HAP-1 (cell line): Measurements from ENCODE around the gene PRKG2.

Source experiments
- DNase-seq, 2 experiments: peaks; one replicate each; pipeline ENCODE4 v3.0.0-alpha.2; 2016 to 2020; ENCODE audit warnings: low spot score in 2 of 2
- H3K27me3 ChIP-seq: fragments of 250-450 bp; sonication (Bioruptor Pico); 2 replicates; pipeline ENCODE4 v1.5.1; 2020; ENCODE audit warnings: low read depth, mild to moderate bottlenecking, moderate library complexity
- H3K36me3 ChIP-seq: fragments of 250-450 bp; sonication (Bioruptor Pico); replicated peaks from 2 replicates; pipeline ENCODE4 v1.5.1; 2020; ENCODE audit warnings: mild to moderate bottlenecking
- H3K4me1 ChIP-seq: fragments of 250-450 bp; sonication (Bioruptor Pico); 2 replicates; pipeline ENCODE4 v1.5.1; 2020; ENCODE audit warnings: mild to moderate bottlenecking
- H3K4me3 ChIP-seq: fragments of 250-450 bp; sonication (Bioruptor Pico); 2 replicates; pipeline ENCODE4 v1.5.1; 2020; ENCODE audit warnings: mild to moderate bottlenecking, moderate library complexity
- H3K9me3 ChIP-seq: fragments of 250-450 bp; sonication (Bioruptor Pico); 2 replicates; pipeline ENCODE4 v1.5.1; 2020; ENCODE audit warnings: mild to moderate bottlenecking, moderate library complexity
- in situ Hi-C: fragments of 300-500 bp; cut with MboI; formaldehyde crosslinking; loops from 3 replicates; pipeline ENCODE4 v1.14.3; 2020; ENCODE audit warnings: low sequenced_read_pairs, inconsistent platforms, mixed read lengths

Gene PRKG2

DNA sequence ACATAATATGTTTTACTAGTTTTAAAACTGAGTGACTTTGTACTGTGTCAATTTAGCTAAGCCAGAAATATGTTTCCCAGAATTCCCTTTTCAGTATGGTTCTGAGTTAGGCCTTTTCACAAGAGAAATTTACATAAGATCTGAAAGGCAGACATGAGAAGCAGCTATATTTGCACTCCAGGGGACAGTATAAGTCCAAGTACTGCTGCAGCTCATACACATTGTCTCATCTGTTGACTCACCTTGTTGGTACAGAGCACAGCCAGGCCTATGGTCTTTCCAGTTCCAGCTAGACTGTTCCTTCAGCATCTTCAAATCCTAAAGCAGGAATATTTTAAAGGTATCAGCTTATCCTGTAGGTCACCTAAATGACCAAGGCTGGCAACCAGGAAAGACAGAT lies 131.0 kb downstream of the PRKG2 start:
- in situ Hi-C loops, result no loop called here
- no peak for DNase-seq
- H3K4me1 ChIP-seq, result no peaks in the 10 kb centered on the region
- H3K4me3 ChIP-seq, result no peak overlapping the region
- H3K27me3 ChIP-seq, result no peaks in the 10 kb centered on the region
- H3K36me3 ChIP-seq, result no peaks in the 10 kb centered on the region
- no peaks in the 10 kb centered on the region for H3K9me3 ChIP-seq

GRCh38 chr4:81081156-81081555 lies 133.9 kb downstream of the PRKG2 start:
- in situ Hi-C loops, result no loop called here
- Histone ChIP-seq H3K36me3 (no peaks in the 10 kb centered on the region), H3K4me1 (no peaks in the 10 kb centered on the region), H3K9me3 (no peaks in the 10 kb centered on the region), H3K27me3 (no peaks in the 10 kb centered on the region), H3K4me3 (no peak overlapping the region)
- DNase-seq, result no peak

DNA sequence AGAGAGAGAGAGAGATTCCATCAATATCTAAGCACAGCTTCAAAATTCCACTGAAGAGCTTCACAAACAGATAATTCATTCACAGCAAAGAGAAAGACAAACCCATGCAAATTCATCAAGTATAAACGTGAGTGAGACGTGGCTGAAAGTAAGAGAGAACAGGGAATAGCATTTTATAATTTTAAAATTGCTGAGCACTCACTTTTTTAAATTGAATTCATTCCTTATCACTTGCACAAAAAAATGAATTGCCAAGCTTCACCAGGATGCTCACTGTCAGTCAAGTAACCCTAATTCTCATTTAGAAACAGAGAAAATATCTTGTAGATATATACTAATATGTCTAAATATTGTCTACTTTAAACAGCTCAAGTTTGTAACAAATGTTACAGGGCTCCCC lies 144.0 kb downstream of the PRKG2 start:
- H3K36me3 ChIP-seq, result no peaks in the 10 kb centered on the region
- H3K4me1 ChIP-seq, result no peaks in the 10 kb centered on the region
- DNase-seq, result no peak
- H3K4me3 ChIP-seq, result no peak overlapping the region
- H3K9me3 ChIP-seq, result no peaks in the 10 kb centered on the region
- peaks cover 5% of the 10 kb centered on the region for H3K27me3 ChIP-seq
- in situ Hi-C loops, result loop anchor here (10.0 kb wide), 1 partner anchor 274 kb away; no protein-coding TSS in a partner anchor

DNA sequence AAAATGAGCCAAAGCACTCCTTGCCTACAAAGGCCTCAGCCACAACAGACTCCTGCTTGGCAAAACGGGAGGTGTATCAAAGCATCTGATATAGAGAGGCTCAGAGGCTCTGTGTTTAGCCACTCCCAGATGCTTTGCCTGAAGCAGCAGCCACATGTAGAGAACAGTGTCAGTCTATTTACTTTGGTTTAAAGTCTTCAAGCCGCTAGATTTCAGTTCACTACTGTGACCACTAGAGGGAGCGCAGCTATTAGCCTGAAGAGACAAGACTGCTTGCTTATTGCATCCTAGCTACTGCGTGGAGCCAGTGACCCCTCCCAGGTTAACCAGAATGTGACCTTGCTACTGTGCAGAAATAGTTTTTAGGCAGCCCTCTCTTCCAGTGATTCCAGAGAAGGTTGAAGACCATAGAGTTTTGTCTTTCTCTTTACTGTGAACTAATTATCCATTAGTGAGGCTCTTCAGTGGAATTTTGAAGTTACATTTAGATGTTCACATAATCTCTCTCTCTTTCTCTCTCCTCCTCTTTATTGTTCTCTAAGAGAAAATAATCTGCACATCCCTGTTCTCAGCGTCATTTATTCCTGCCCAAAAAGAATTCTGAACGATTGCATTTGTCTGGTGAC lies 145.2 kb downstream of the PRKG2 start:
- H3K36me3 ChIP-seq, result no peaks in the 10 kb centered on the region
- H3K4me3 ChIP-seq, result no peak overlapping the region
- H3K4me1 ChIP-seq, result no peaks in the 10 kb centered on the region
- peaks cover 5% of the 10 kb centered on the region for H3K27me3 ChIP-seq
- in situ Hi-C loops, result loop anchor here (10.0 kb wide), 1 partner anchor 275 kb away; no protein-coding TSS in a partner anchor
- DNase-seq, result peak; percentile 72 to 74
- H3K9me3 ChIP-seq, result no peaks in the 10 kb centered on the region

DNA sequence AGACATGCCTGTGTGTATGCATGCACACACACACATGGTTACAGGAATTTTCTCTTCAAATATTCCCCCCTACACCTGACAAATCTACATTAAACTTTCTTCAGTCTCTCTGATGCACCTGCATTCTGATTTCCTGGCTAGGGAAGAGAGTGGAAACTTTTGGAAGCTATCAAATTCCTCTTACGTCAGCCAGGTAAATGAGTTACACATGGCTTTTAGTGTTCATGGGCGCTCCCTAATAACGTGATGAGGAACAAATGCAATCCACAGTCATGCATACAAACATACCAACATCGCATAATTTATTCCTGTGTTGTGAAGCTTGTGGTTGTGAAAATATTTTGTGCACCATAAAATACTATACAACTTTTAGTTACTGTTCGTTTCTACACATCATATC lies 149.6 kb downstream of the PRKG2 start:
- no peaks in the 10 kb centered on the region for H3K4me1 ChIP-seq
- H3K36me3 ChIP-seq, result no peaks in the 10 kb centered on the region
- in situ Hi-C loops, result no loop called here
- H3K9me3 ChIP-seq, result no peaks in the 10 kb centered on the region
- DNase-seq, result no peak
- no peaks in the 10 kb centered on the region; the same call in 1 of the 2 replicates for H3K27me3 ChIP-seq
- H3K4me3 ChIP-seq, result no peak overlapping the region

GRCh38 chr4:81062001-81062400 lies 153.0 kb downstream of the PRKG2 start:
- no peaks in the 10 kb centered on the region for H3K4me1 ChIP-seq
- in situ Hi-C loops, result no loop called here
- H3K4me3 ChIP-seq, result no peak overlapping the region
- H3K9me3 ChIP-seq, result no peaks in the 10 kb centered on the region
- no peak for DNase-seq
- H3K36me3 ChIP-seq, result no peaks in the 10 kb centered on the region
- no peaks in the 10 kb centered on the region; the same call in 1 of the 2 replicates for H3K27me3 ChIP-seq

- no peak for DNase-seq
- in situ Hi-C loops, result no loop called here
- Histone ChIP-seq H3K4me3 (no peak overlapping the region), H3K27me3 (no peaks in the 10 kb centered on the region; the same call in 1 of the 2 replicates), H3K36me3 (no peaks in the 10 kb centered on the region), H3K4me1 (no peaks in the 10 kb centered on the region), H3K9me3 (no peaks in the 10 kb centered on the region)
Observed at GRCh38 chr4:81061344-81061730, 153.7 kb downstream of the PRKG2 start.

DNA sequence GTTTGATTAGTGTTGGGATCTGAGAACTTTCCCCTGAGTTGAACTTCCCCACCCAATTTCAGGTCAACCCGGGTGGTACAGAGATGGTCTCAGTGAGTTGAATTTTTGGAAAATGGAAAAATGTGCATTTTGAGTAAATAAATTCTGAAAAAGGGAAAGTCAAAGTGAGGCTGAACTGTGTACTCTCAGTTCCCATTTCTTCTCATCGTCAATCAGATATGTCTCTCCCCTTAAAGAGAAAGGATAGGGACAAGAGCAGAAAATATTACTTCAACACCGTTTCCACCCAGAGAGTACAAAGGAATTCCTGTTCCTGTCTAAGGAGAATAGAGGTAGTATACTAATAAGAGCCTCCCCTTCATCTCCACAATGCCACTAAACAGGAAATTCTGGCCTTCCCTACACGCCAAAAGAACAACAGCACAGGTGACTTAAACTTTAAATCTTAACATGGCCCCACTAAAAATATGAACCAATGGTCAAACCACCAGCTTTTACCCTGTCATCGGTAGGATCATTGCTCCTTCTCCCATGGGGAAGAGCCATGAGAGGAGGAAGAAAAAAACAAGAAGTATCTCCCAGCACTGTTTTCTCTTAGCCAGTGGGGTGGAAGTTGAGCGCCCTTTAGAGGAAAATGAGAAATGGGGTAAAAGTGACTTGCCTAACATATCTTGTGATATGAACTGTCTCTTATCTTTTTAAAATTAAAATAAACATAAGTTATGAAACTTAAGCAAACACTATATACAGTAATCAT lies 154.3 kb downstream of the PRKG2 start:
- H3K4me3 ChIP-seq, result no peak overlapping the region
- no peaks in the 10 kb centered on the region for H3K36me3 ChIP-seq
- DNase-seq, result no peak
- no peaks in the 10 kb centered on the region for H3K9me3 ChIP-seq
- no peaks in the 10 kb centered on the region; the same call in 1 of the 2 replicates for H3K27me3 ChIP-seq
- in situ Hi-C loops, result no loop called here
- H3K4me1 ChIP-seq, result no peaks in the 10 kb centered on the region

GRCh38 chr4:81058621-81059020 lies 156.4 kb downstream of the PRKG2 start:
- no peaks in the 10 kb centered on the region for H3K36me3 ChIP-seq
- in situ Hi-C loops, result no loop called here
- H3K9me3 ChIP-seq, result no peaks in the 10 kb centered on the region
- H3K4me3 ChIP-seq, result no peak overlapping the region
- H3K27me3 ChIP-seq, result no peaks in the 10 kb centered on the region; the same call in none of the 2 replicates
- H3K4me1 ChIP-seq, result no peaks in the 10 kb centered on the region
- no peak for DNase-seq

- Histone ChIP-seq H3K36me3 (no peaks in the 10 kb centered on the region), H3K9me3 (no peaks in the 10 kb centered on the region), H3K27me3 (no peaks in the 10 kb centered on the region; the same call in 1 of the 2 replicates), H3K4me3 (no peak overlapping the region), H3K4me1 (no peaks in the 10 kb centered on the region)
- in situ Hi-C loops, result no loop called here
- DNase-seq, result peak; percentile 70 to 83
Observed at GRCh38 chr4:81052119-81053068, 162.6 kb downstream of the PRKG2 start.

- in situ Hi-C loops, result loop anchor here (25.0 kb wide), 1 partner anchor 838 kb away; no protein-coding TSS in a partner anchor
- H3K4me1 ChIP-seq, result no peaks in the 10 kb centered on the region
- no peak for DNase-seq
- H3K4me3 ChIP-seq, result no peak overlapping the region
- H3K27me3 ChIP-seq, result no peaks in the 10 kb centered on the region; the same call in 1 of the 2 replicates
- no peaks in the 10 kb centered on the region for H3K9me3 ChIP-seq
- H3K36me3 ChIP-seq, result no peaks in the 10 kb centered on the region
Observed at GRCh38 chr4:81049907-81050306, 165.1 kb downstream of the PRKG2 start.

GRCh38 chr4:81049330-81049729 lies 165.7 kb downstream of the PRKG2 start:
- in situ Hi-C loops, result loop anchor here (25.0 kb wide), 1 partner anchor 837 kb away; no protein-coding TSS in a partner anchor
- H3K4me3 ChIP-seq, result no peak overlapping the region
- DNase-seq, result no peak
- H3K27me3 ChIP-seq, result no peaks in the 10 kb centered on the region
- no peaks in the 10 kb centered on the region for H3K4me1 ChIP-seq
- no peaks in the 10 kb centered on the region for H3K9me3 ChIP-seq
- no peaks in the 10 kb centered on the region for H3K36me3 ChIP-seq

DNA sequence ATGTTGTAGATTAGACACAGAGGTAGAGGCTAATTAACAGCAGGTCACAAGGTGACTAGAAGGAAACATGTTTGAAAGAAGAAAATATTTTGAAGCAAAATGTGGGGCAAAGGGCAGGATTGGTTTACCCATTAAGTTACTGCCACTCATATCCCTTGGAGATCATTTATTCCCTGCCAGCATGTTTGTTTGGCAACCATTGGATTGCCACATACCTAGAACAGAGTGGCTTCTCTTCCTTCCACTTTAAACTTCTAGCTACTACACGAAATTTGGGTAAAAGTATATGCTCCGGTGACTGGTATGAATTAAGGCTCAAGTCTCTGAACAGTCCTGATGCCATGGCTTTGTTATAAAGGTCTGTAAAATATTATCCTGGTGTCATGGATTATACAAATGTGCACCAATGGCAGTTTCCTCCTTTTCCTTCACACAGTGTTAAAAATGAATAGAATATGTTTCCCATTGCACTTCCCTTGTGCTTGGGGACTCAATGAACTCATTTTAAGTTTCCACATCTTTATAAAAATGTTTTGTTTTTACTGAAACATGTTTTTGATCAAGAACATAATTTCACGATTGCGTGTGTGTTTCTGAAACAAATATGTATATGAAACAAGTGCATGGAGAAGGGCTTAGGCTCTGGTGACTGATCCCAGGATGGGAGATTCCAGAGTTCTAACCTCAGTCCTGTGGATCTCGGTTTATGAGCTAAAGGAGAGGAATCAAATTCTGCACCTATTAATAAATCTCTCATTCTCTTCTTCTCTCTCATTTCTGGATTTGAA lies 172.2 kb downstream of the PRKG2 start:
- Histone ChIP-seq H3K36me3 (no peaks in the 10 kb centered on the region), H3K27me3 (no peaks in the 10 kb centered on the region; the same call in 1 of the 2 replicates), H3K4me3 (no peak overlapping the region), H3K9me3 (no peaks in the 10 kb centered on the region), H3K4me1 (no peaks in the 10 kb centered on the region)
- DNase-seq, result no peak
- in situ Hi-C loops, result loop anchor here (25.0 kb wide), 1 partner anchor 830 kb away; no protein-coding TSS in a partner anchor
